Heart left ventricle (tissue), 16 donors: ENCODE results near the gene EXOSC5. TPM values are rescaled to one million over a fixed set of nuclear protein-coding genes. Genes with fewer than 3 reads are reported as not detected.
A peak's percentile ranks its signal among the peaks of the same experiment; 100 is the strongest.

Source experiments
- ATAC-seq, 4 donors: fragments of 200-7000 bp; cut with Tn5 transposase; one replicate each; pipeline ENCODE4 v1.9.1; 2020 to 2022; ENCODE audit warnings: moderate library complexity in 4 of 4, mild to moderate bottlenecking in 3 of 4, moderate number of reproducible peaks in 1 of 4
- DNase-seq, 5 donors: peaks; one replicate each; pipeline ENCODE4 v3.0.0-alpha.2; 2020
- H3K27ac ChIP-seq, 12 donors: fragments of 200-600 bp; sonication (generic) in 4 of 12; one replicate each; pipeline versions ENCODE4 v1.5.0 to v1.8.0; 2016 to 2022; ENCODE audit warnings: mild to moderate bottlenecking in 2 of 12
- H3K27me3 ChIP-seq, 9 donors: fragments of 200-600 bp; sonication (generic) in 2 of 9; one replicate each; pipeline versions ENCODE4 v1.5.1 to v1.8.0; 2016 to 2022; ENCODE audit warnings: mild to moderate bottlenecking in 3 of 9
- H3K36me3 ChIP-seq, 9 donors: fragments of 200-600 bp; sonication (generic) in 2 of 9; one replicate each; pipeline versions ENCODE4 v1.5.0 to v1.8.0; 2018 to 2022; ENCODE audit warnings: mild to moderate bottlenecking in 2 of 9
- H3K4me1 ChIP-seq, 12 donors: fragments of 200-600 bp; sonication (generic) in 4 of 12; one replicate each; pipeline versions ENCODE4 v1.5.0 to v1.8.0; 2016 to 2022; ENCODE audit warnings: mild to moderate bottlenecking in 3 of 12
- H3K4me3 ChIP-seq, 12 donors: fragments of 200-600 bp; sonication (generic) in 4 of 12; one replicate each; pipeline versions ENCODE4 v1.5.0 to v1.8.0; 2017 to 2022; ENCODE audit warnings: mild to moderate bottlenecking in 9 of 12, moderate library complexity in 4 of 12
- H3K9me3 ChIP-seq, 12 donors: fragments of 200-600 bp; sonication (generic) in 4 of 12; one replicate each; pipeline versions ENCODE4 v1.5.0 to v1.8.0; 2016 to 2022; ENCODE audit warnings: mild to moderate bottlenecking in 1 of 12
- POLR2A ChIP-seq, 2 donors: fragments of 450-650 bp; IDR thresholded peaks; one replicate each; pipeline ENCODE4 v1.6.1; 2017; ENCODE audit warnings: antibody characterized with exemption in 2 of 2, mild to moderate bottlenecking in 2 of 2, moderate library complexity in 2 of 2
- WGBS, 4 donors: extraction: QIAGEN DNeasy Blood & Tissue Kit in 2 of 4; methylation state at CpG; one replicate each; pipeline versions ENCODE4 v1.1.5 to v1.1.7; 2013 to 2018; 5-methylcytosine and 5-hydroxymethylcytosine counted together
- intact Hi-C, 10 donors: fragments of 100-400 bp; cut with DNase I; formaldehyde crosslinking; loops; one replicate each; pipeline versions ENCODE4 v1.11.1 to v1.14.2; 2022
- polyA plus RNA-seq, 2 donors: library from polyadenylated mRNA; stranded (reverse); fragments of 200-250 nt; gene quantifications; one replicate each; pipeline ENCODE4 v1.2.3, GENCODE V29; 2013
- total RNA-seq, 9 donors: library from RNA; depleted of rRNA in 2 of 9; stranded (reverse); fragments of >200 nt in 2 of 9; fragmentation: NEBNext Ultra II Directional in 3 of 9; extraction: Animal tissue kit (Norgen Biotek cat#: 25700) in 3 of 9; gene quantifications; one replicate each; pipeline versions ENCODE4 v1.1.0 to v1.2.4, GENCODE V29; 2016 to 2023
- TF ChIP-seq, protein P1 (sequence below), 12 donors: fragments of 200-600 bp; sonication (generic) in 4 of 12; IDR thresholded peaks; one replicate each; pipeline versions ENCODE4 v1.5.0 to v1.8.0; 2018 to 2022; ENCODE audit warnings: antibody characterized with exemption in 12 of 12, mild to moderate bottlenecking in 5 of 12
- donor health status: ischemic (EF 13 %, LVEDD 7.1; RV severe dilation, severe dysfunction).
- donor health status: healthy with polysubstance abuse.
- donor health status: DM: no; HTN: yes; CAD: no.
- donor health status: DM: no; HTN: no; CAD: no.
- donor health status: ischemic (EF 25% LVEDD 6.9; RV normal size, moderate dysfunction).
- donor health status: ischemic (EF 25% LVEDD 5.7; RV mildly dilated, moderate dysfunction).
- donor health status: healthy.
- donor health status: DM: yes; HTN: yes; CAD: no.
- donor health status: ischemic (EF 35%, LVEDD 5.7; RV mildly dilated, moderate dysfunction).
- donor health status: nonischemic (EF 11% LVEDD 7.7; RV severe dilation, severe dysfunction).
- donor health status: DM: yes; HTN: yes; CAD: no.
- donor health status: PGD.
- donor health status: ischemic (EF 29% LVEDD 5.4; RV normal size, mild dysfunction).
- donor health status: nonischemic (EF 23%, LVEDD 6.1; RV moderate dilation, normal function).

The EXOSC5 gene
- total and polyA plus RNA-seq, 11 donors: 9.6 to 40.4 (median 13.7) TPM

- intact Hi-C loops: loop anchor here in 5 of 10 donors (5.0 to 10.0 kb wide), 4 partner anchors 107 to 230 kb away; partner anchors contain the start of gene HNRNPUL1 (in 1 of the 5)
- WGBS, 4 donors: 85 to 89% (median 87%) methylated on average over 5 of the region's 5 CpGs
- TF ChIP-seq POLR2A (IDR thresholded peaks at IDR 0.05): no peak
- TF ChIP-seq, protein P1, sequence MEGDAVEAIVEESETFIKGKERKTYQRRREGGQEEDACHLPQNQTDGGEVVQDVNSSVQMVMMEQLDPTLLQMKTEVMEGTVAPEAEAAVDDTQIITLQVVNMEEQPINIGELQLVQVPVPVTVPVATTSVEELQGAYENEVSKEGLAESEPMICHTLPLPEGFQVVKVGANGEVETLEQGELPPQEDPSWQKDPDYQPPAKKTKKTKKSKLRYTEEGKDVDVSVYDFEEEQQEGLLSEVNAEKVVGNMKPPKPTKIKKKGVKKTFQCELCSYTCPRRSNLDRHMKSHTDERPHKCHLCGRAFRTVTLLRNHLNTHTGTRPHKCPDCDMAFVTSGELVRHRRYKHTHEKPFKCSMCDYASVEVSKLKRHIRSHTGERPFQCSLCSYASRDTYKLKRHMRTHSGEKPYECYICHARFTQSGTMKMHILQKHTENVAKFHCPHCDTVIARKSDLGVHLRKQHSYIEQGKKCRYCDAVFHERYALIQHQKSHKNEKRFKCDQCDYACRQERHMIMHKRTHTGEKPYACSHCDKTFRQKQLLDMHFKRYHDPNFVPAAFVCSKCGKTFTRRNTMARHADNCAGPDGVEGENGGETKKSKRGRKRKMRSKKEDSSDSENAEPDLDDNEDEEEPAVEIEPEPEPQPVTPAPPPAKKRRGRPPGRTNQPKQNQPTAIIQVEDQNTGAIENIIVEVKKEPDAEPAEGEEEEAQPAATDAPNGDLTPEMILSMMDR (IDR thresholded peaks at IDR 0.05): no peak
- no peak overlapping the region for H3K4me3 ChIP-seq
- H3K27me3 ChIP-seq: no peaks in the 10 kb centered on the region
- H3K27ac ChIP-seq: no peak overlapping the region
- peaks cover 0 to 42% (median 17%) of the 10 kb centered on the region in 12 donors for H3K4me1 ChIP-seq
- DNase-seq (peak in 1 of 5 donors; percentile 9), ATAC-seq (no peak)
- peaks cover 0 to 67% (median 42%) of the 10 kb centered on the region in 9 donors for H3K36me3 ChIP-seq
- H3K9me3 ChIP-seq: no peaks in the 10 kb centered on the region
These were observed 37.3 kb upstream of the EXOSC5 start for GRCh38 chr19:41434450-41434849.

GRCh38 chr19:41433171-41433570 is 36.0 kb upstream of the EXOSC5 start:
- peak overlapping the region in 8 of 12 donors; percentile 3 to 99 (median 56) for H3K27ac ChIP-seq
- 52 to 82% (median 66%) methylated on average over 10 to 18 of the region's 18 CpGs for WGBS, 4 donors
- H3K36me3 ChIP-seq: peaks cover 0 to 67% (median 42%) of the 10 kb centered on the region in 9 donors
- intact Hi-C loops: loop anchor here in 5 of 10 donors (5.0 to 10.0 kb wide), 4 partner anchors 106 to 228 kb away; partner anchors contain the start of gene HNRNPUL1 (in 1 of the 5)
- no peaks in the 10 kb centered on the region for H3K27me3 ChIP-seq
- TF ChIP-seq POLR2A (IDR thresholded peaks at IDR 0.05): no peak
- TF ChIP-seq, protein P1 (IDR thresholded peaks at IDR 0.05): no peak
- DNase-seq (peak in 1 of 5 donors; percentile 46), ATAC-seq (no peak)
- no peak overlapping the region for H3K4me3 ChIP-seq
- H3K9me3 ChIP-seq: no peaks in the 10 kb centered on the region
- peaks cover 5 to 42% (median 20%) of the 10 kb centered on the region in 12 donors for H3K4me1 ChIP-seq

GRCh38 chr19:41431426-41432386 is 34.5 kb upstream of the EXOSC5 start:
- H3K27ac ChIP-seq: peak overlapping the region; percentile 58 to 99 (median 88)

More at GRCh38 chr19:41431426-41432386, 34.5 kb upstream of the EXOSC5 start:
- Histone ChIP-seq H3K36me3 (peaks cover 0 to 52% (median 34%) of the 10 kb centered on the region in 9 donors), H3K9me3 (no peaks in the 10 kb centered on the region), H3K4me3 (peak overlapping the region in 6 of 12 donors; percentile 1 to 39 (median 18)), H3K27me3 (no peaks in the 10 kb centered on the region), H3K4me1 (peaks cover 7 to 53% (median 30%) of the 10 kb centered on the region in 12 donors)
- WGBS, 4 donors: 43 to 51% (median 49%) methylated on average over 23 of the region's 23 CpGs
- intact Hi-C loops: loop anchor here in 5 of 10 donors (5.0 to 10.0 kb wide), 4 partner anchors 104 to 227 kb away; partner anchors contain the start of gene HNRNPUL1 (in 1 of the 5)
- ATAC-seq: peak; percentile 85 to 89 (median 85)
- TF ChIP-seq POLR2A (IDR thresholded peaks at IDR 0.05): peak in 1 of 2 donors; percentile 34
- TF ChIP-seq, protein P1 (IDR thresholded peaks at IDR 0.05): peak; percentile 8 to 61 (median 43)
- peak; percentile 80 to 92 (median 84) for DNase-seq
